Measurements from ENCODE around the gene SHISA2.

The SHISA2 gene

GRCh38 chr13:26054896-26055295, 3.1 kb upstream of the SHISA2 start:
- no peaks in the 10 kb centered on the region for H3K36me3 ChIP-seq (ENCODE audit: low read depth)
- no peak overlapping the region for H3K4me3 ChIP-seq (ENCODE audit: severe bottlenecking)
- H3K27ac ChIP-seq (ENCODE audit: poor library complexity, severe bottlenecking) = no peak overlapping the region
- H3K4me1 ChIP-seq (ENCODE audit: insufficient read depth, poor library complexity, severe bottlenecking) = no peaks in the 10 kb centered on the region
- no peaks in the 10 kb centered on the region for H3K9me3 ChIP-seq (ENCODE audit: severe bottlenecking)
- TF ChIP-seq CTCF (IDR thresholded peaks at IDR 0.05; ENCODE audit: poor library complexity, severe bottlenecking) = no peak
- ATAC-seq (ENCODE audit: low read depth) = no peak
- DNase-seq (ENCODE audit: low spot score) = no peak
- H3K27me3 ChIP-seq (ENCODE audit: insufficient read depth, poor library complexity, severe bottlenecking) = peaks cover 15% of the 10 kb centered on the region

- no peak overlapping the region for H3K27ac ChIP-seq (ENCODE audit: poor library complexity, severe bottlenecking)
- H3K4me1 ChIP-seq (ENCODE audit: insufficient read depth, poor library complexity, severe bottlenecking) = no peaks in the 10 kb centered on the region
- H3K36me3 ChIP-seq (ENCODE audit: low read depth) = no peaks in the 10 kb centered on the region
- ATAC-seq (ENCODE audit: low read depth) (no peak), DNase-seq (ENCODE audit: low spot score) (no peak)
- no peaks in the 10 kb centered on the region for H3K9me3 ChIP-seq (ENCODE audit: severe bottlenecking)
- no peak overlapping the region for H3K4me3 ChIP-seq (ENCODE audit: severe bottlenecking)
- TF ChIP-seq CTCF (IDR thresholded peaks at IDR 0.05; ENCODE audit: poor library complexity, severe bottlenecking) = no peak
- H3K27me3 ChIP-seq (ENCODE audit: insufficient read depth, poor library complexity, severe bottlenecking) = peaks cover 29% of the 10 kb centered on the region
These were observed 1.7 kb upstream of the SHISA2 start for GRCh38 chr13:26053418-26053980.

GRCh38 chr13:26052337-26052736, 521 bp upstream of the SHISA2 start:
- Histone ChIP-seq H3K36me3 (ENCODE audit: low read depth) (no peaks in the 10 kb centered on the region), H3K4me1 (ENCODE audit: insufficient read depth, poor library complexity, severe bottlenecking) (no peaks in the 10 kb centered on the region), H3K27ac (ENCODE audit: poor library complexity, severe bottlenecking) (no peak overlapping the region), H3K27me3 (ENCODE audit: insufficient read depth, poor library complexity, severe bottlenecking) (peaks cover 29% of the 10 kb centered on the region), H3K4me3 (ENCODE audit: severe bottlenecking) (no peak overlapping the region), H3K9me3 (ENCODE audit: severe bottlenecking) (no peaks in the 10 kb centered on the region)
- DNase-seq (ENCODE audit: low spot score) (no peak), ATAC-seq (ENCODE audit: low read depth) (no peak)
- no peak for TF ChIP-seq CTCF (IDR thresholded peaks at IDR 0.05; ENCODE audit: poor library complexity, severe bottlenecking)

GRCh38 chr13:26051231-26051656, 572 bp downstream of the SHISA2 start:
- DNase-seq (ENCODE audit: low spot score) (no peak), ATAC-seq (ENCODE audit: low read depth) (peak; percentile 22)
- no peak overlapping the region for H3K27ac ChIP-seq (ENCODE audit: poor library complexity, severe bottlenecking)
- no peak for TF ChIP-seq CTCF (IDR thresholded peaks at IDR 0.05; ENCODE audit: poor library complexity, severe bottlenecking)
- peaks cover 29% of the 10 kb centered on the region for H3K27me3 ChIP-seq (ENCODE audit: insufficient read depth, poor library complexity, severe bottlenecking)
- no peaks in the 10 kb centered on the region for H3K4me1 ChIP-seq (ENCODE audit: insufficient read depth, poor library complexity, severe bottlenecking)
- no peaks in the 10 kb centered on the region for H3K9me3 ChIP-seq (ENCODE audit: severe bottlenecking)
- H3K4me3 ChIP-seq (ENCODE audit: severe bottlenecking) = peak overlapping the region; percentile 39
- H3K36me3 ChIP-seq (ENCODE audit: low read depth) = no peaks in the 10 kb centered on the region

GRCh38 chr13:26050568-26051230, 1.1 kb downstream of the SHISA2 start:
- Histone ChIP-seq H3K27ac (ENCODE audit: poor library complexity, severe bottlenecking) (no peak overlapping the region), H3K4me1 (ENCODE audit: insufficient read depth, poor library complexity, severe bottlenecking) (no peaks in the 10 kb centered on the region), H3K36me3 (ENCODE audit: low read depth) (no peaks in the 10 kb centered on the region), H3K27me3 (ENCODE audit: insufficient read depth, poor library complexity, severe bottlenecking) (peaks cover 29% of the 10 kb centered on the region), H3K4me3 (ENCODE audit: severe bottlenecking) (peak overlapping the region; percentile 39), H3K9me3 (ENCODE audit: severe bottlenecking) (no peaks in the 10 kb centered on the region)
- ATAC-seq (ENCODE audit: low read depth) (peak; percentile 33; the same call in 2 of the 3 replicates), DNase-seq (ENCODE audit: low spot score) (no peak)
- no peak for TF ChIP-seq CTCF (IDR thresholded peaks at IDR 0.05; ENCODE audit: poor library complexity, severe bottlenecking)
